Motor neuron (in vitro differentiated cells): ENCODE measurements around the gene COMT. TPM values are rescaled to one million over a fixed set of nuclear protein-coding genes. Genes with fewer than 3 reads are reported as not detected.

Experiments used
- ATAC-seq, 8 experiments: fragments of 200-7000 bp; cut with Tn5 transposase; replicated peaks in 6 of 8; 2 replicates each; pipeline ENCODE4 v1.8.0; 2021; ENCODE audit warnings: mild to moderate bottlenecking in 8 of 8, moderate library complexity in 8 of 8
- H3K27ac ChIP-seq, 2 donors: fragments of 250-450 bp; sonication (Bioruptor Pico); 2 replicates each; pipeline ENCODE4 v1.9.0; 2021; ENCODE audit warnings: antibody characterized with exemption in 2 of 2, mild to moderate bottlenecking in 2 of 2, moderate library complexity in 1 of 2
- H3K4me1 ChIP-seq, 2 donors: fragments of 250-450 bp; sonication (Bioruptor Pico); replicated peaks in 1 of 2; 2 replicates each; pipeline ENCODE4 v1.6.1; 2021; ENCODE audit warnings: antibody characterized with exemption in 2 of 2, mild to moderate bottlenecking in 2 of 2, moderate library complexity in 1 of 2
- H3K4me3 ChIP-seq, 5 donors: fragments of 250-450 bp; sonication (Bioruptor Pico); 2 replicates each; pipeline ENCODE4 v1.9.0; 2021; ENCODE audit warnings: antibody characterized with exemption in 5 of 5, mild to moderate bottlenecking in 5 of 5, moderate library complexity in 4 of 5
- WGBS, 10 experiments: fragments of 450-650 bp; shearing (Covaris generic); methylation state at CpG; one replicate each; pipeline ENCODE4 v1.0.0; 2022; 5-methylcytosine and 5-hydroxymethylcytosine counted together
- in situ Hi-C, 9 experiments: fragments of 400-800 bp; cut with MboI; loops; one replicate each; pipeline ENCODE4 v1.15.0; 2021; ENCODE audit warnings: low sequenced_read_pairs in 9 of 9, low pct_unique_long_range_greater_than_20kb in 2 of 9; ENCODE audit not compliant: unreplicated experiment in 9 of 9
- total RNA-seq, 8 experiments: library from RNA; unstranded; fragments of 300-600 nt; gene quantifications; 2 replicates each; pipeline versions ENCODE4 v1.2.3 to v1.2.4, GENCODE V29; 2022

COMT gene
- total RNA-seq, 8 experiments from 2014 or later: 22.7 to 99.4 (median 40.8) TPM

DNA sequence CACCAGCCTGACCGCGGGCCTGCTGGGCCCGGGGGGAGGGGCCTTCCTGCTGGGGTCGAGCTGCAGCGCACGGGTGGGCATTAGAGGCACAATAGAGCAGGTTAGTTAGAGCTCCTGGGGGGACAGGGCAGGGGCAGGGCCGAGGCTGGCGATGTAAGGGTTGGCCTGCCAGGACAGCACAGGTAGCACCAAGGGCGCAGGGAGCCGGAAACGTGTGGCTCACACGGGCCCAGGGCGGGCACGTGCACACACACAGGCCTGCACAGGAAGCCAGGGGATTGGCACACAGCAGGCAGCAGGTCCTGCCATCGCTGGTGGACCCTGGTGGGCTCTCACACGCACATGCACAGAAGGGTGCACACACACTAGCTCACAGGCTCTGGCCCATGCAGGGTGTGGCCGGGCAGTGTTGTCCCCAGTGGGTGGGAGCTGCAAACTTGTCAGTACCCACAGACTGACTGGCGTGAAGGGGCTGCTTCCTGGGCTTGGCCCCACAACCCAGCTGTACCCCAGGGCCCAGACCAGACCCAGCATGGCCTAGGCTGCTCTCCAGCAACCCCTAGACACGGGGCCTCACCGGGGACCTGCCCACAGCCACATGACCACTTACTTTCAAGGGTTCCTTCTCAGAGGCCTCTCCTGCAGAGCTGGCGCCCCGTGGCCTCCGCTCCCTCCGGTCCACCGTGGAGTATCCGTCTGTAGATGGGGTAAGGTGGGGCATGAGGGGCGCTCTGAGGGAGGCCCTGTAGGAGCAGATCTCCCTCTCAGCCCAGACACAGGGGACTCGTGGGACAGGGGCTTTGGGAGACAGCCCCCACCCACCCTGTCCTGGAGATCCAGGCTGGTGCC, 29.9 kb downstream of the COMT start:
- ATAC-seq: no peak
- Histone ChIP-seq H3K4me3 (no peak overlapping the region), H3K27ac (peak overlapping the region in 1 of 2 donors; percentile 24), H3K4me1 (peaks cover 22 to 42% of the 10 kb centered on the region in 2 donors)
- 0 to 100% (median 70%) methylated on average over 1 to 4 of the region's 28 CpGs; no CpG with 5 or more reads in 4 of the 10 experiments for WGBS, 10 experiments
- in situ Hi-C loops: no loop called here

DNA sequence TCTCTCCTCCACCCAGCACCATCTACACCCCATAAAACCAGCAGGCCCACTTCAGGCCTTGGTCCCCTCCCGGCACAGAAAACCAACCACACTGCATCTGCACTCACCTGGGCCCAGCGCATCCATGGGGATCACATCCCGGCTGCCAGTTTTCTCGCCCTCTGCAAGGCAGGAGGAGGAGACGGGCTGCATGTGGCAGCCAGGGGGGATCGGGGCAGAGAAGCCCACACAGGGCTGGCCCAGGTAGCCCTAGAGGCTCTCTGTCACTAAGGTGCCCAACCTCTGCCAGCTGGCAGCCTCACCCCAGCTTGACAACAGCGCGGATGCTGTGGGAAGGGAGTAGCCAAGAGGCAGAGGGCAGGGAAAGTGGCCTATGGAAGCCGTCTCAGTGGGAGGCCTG, 30.7 kb downstream of the COMT start:
- peaks cover 17 to 34% of the 10 kb centered on the region in 2 donors for H3K4me1 ChIP-seq
- in situ Hi-C loops: no loop called here
- H3K27ac ChIP-seq: peak overlapping the region in 1 of 2 donors; percentile 13
- 93 to 100% methylated on average over 2 to 3 of the region's 9 CpGs; no CpG with 5 or more reads in 8 of the 10 experiments for WGBS, 10 experiments
- no peak overlapping the region for H3K4me3 ChIP-seq
- ATAC-seq: no peak

GRCh38 chr22:19972652-19973550, 31.3 kb downstream of the COMT start:
- no peak overlapping the region for H3K4me3 ChIP-seq
- 99 to 100% (median 100%) methylated on average over 1 to 10 of the region's 50 CpGs; no CpG with 5 or more reads in 7 of the 10 experiments for WGBS, 10 experiments
- in situ Hi-C loops: no loop called here
- H3K27ac ChIP-seq: peak overlapping the region; percentile 13 to 33
- H3K4me1 ChIP-seq: peaks cover 10 to 28% of the 10 kb centered on the region in 2 donors
- no peak for ATAC-seq

DNA sequence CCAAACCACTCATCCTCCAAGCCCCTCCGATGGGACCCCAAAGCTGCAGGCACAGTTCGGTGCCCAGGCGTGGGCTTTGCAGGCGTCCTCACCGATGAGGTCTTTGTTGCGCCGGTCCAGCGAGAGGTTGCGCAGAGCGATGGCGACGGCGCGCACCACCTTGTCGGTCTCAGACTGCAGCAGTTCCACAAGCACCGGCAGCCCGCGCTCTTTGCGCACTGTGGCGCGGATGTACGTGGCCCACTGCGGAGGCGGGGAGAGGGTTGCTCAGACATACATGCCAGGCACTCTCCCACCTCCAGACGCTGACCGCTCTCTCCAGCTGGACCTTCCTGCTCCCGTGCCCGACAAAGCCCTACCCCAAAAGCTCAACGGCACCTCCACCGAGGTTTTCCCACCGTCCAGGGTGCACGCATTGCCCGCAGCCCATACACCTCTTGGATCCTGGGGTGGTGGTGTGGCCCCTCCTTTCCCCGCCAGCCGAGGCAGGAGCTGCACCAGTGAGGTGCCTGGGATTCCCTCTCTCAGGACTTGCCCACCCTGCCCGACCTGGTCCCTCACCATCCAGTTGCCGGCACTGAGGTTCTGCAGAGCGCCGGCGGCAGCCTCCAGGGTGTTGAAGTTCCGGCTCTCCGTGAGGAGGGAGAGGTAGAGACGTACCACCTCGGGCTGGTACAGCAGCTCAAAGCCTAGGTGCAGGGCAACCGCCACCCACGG, 32.1 kb downstream of the COMT start:
- Histone ChIP-seq H3K4me3 (no peak overlapping the region), H3K27ac (peak overlapping the region in 1 of 2 donors; percentile 21), H3K4me1 (peaks cover 10 to 23% of the 10 kb centered on the region in 2 donors)
- 87 to 100% (median 98%) methylated on average over 3 to 22 of the region's 46 CpGs; no CpG with 5 or more reads in 6 of the 10 experiments for WGBS, 10 experiments
- no peak for ATAC-seq
- in situ Hi-C loops: no loop called here

DNA sequence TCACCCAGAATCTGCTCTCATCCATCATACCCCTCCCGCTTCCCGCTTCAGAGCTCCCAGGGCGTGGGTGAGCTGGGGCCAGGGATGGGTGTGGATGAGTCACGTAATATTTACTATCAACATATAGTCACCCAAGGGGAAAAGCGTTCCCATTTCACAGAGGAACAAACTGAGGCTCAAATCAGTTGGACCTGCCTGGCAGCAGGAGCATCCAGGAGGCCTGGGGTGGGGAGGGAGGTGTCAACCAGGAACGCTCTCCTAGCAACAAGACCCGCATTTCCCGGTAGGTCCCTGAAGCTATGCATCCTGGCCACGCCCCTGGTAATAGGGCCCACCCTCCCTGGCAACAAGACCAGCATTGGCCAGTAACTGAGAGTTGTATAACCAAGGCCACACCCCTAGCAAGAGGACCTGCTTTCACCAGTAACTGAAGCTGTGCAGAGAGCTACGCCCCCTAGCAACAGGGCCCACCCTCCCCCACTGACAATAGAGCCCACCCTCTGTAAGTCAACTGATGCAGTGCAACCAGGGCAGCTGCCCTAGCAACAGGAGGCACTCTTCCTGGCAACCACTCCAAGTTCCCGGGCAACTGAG, 32.8 kb downstream of the COMT start:
- peak overlapping the region in 1 of 2 donors; percentile 83 for H3K27ac ChIP-seq
- in situ Hi-C loops: no loop called here
- WGBS, 10 experiments: 0 to 100% (median 60%) methylated on average over 1 to 2 of the region's 11 CpGs; no CpG with 5 or more reads in 6 of the 10 experiments
- peak; percentile 75 to 92 (median 84) for ATAC-seq
- H3K4me3 ChIP-seq: no peak overlapping the region
- H3K4me1 ChIP-seq: peaks cover 10 to 23% of the 10 kb centered on the region in 2 donors

DNA sequence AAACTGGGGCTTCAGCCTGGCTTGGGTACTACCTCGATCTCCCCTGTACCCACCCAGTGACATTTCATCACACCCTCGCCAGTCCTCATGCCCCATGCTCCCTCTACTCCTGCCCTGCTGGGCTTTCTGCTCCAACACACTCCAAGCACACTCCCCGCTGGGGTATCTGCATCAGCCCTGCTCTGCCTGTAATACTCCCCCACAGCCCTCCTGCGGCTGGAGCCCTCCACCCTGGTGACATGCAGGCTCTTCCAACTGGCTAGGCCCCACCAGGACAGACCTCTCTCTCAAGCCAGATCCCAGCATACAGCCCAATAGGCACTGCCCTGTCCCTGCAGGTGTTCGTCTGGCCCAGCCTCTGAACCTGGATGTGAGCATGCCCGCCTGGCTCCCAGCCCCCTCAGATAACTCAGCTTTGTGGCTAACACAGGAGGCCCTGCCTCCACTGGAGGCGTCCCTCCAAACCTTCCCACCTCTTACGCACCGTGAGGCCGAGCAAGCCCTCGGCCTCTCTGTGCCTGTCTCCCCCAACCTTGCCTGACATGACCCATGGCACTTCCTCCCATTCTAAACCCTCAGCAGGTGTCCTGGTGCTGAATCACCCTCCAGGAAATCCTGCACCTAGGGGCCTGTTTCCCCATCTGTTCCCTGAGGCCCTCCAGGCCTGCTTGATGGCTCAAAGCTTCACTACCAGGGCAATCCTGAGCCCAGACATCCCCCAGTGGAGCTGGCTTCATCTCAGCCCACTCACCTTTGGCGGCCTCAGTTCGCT, 33.5 kb downstream of the COMT start:
- Histone ChIP-seq H3K27ac (peak overlapping the region; percentile 23 to 83), H3K4me1 (peaks cover 10 to 23% of the 10 kb centered on the region in 2 donors), H3K4me3 (no peak overlapping the region)
- ATAC-seq: peak; percentile 8 to 27 (median 13)
- 48 to 100% (median 80%) methylated on average over 1 to 4 of the region's 13 CpGs; no CpG with 5 or more reads in 3 of the 10 experiments for whole genome bisulfite sequencing, 10 experiments
- in situ Hi-C loops: no loop called here

- peak overlapping the region; percentile 23 to 83 for H3K27ac ChIP-seq
- no peak for ATAC-seq
- H3K4me3 ChIP-seq: no peak overlapping the region
- in situ Hi-C loops: no loop called here
- peaks cover 10 to 22% of the 10 kb centered on the region in 2 donors for H3K4me1 ChIP-seq
- 77 to 90% methylated on average over 2 to 3 of the region's 4 CpGs; no CpG with 5 or more reads in 8 of the 10 experiments for WGBS, 10 experiments
Observed at GRCh38 chr22:19975707-19976035, 34.1 kb downstream of the COMT start.

DNA sequence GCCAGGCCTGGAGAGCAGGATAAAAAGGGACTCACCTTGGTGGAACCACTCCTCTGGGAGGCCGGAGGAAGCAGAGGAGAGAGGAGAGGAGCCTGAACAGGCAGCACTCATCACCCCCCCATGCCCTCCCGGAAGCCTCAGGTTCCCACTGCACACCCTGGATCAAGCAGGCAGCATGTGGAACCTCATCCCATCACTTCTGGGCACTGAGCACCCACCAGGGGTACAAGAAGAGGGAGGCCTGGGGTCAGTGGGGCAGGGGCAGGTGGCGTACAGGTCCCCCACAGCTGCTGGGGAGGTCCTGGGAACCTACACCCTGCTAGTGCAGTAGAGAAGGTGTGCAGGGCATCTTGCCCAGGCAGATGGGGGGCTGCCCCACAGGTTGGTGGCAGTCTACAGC, 35.1 kb downstream of the COMT start:
- in situ Hi-C loops: no loop called here
- Histone ChIP-seq H3K27ac (peak overlapping the region in 1 of 2 donors; percentile 83), H3K4me1 (peaks cover 10 to 18% of the 10 kb centered on the region in 2 donors), H3K4me3 (no peak overlapping the region)
- WGBS, 10 experiments: 67 to 100% (median 100%) methylated on average over 1 of the region's 3 CpGs; no CpG with 5 or more reads in 7 of the 10 experiments
- ATAC-seq: no peak

- Histone ChIP-seq H3K4me1 (peaks cover 10 to 18% of the 10 kb centered on the region in 2 donors), H3K27ac (peak overlapping the region in 1 of 2 donors; percentile 41), H3K4me3 (no peak overlapping the region)
- in situ Hi-C loops: no loop called here
- ATAC-seq: no peak
- 80 to 97% (median 90%) methylated on average over 5 to 6 of the region's 32 CpGs; no CpG with 5 or more reads in 7 of the 10 experiments for WGBS, 10 experiments
Observed at GRCh38 chr22:19977296-19978243, 36.0 kb downstream of the COMT start.

GRCh38 chr22:19978748-19979147, 37.2 kb downstream of the COMT start:
- ATAC-seq: no peak
- in situ Hi-C loops: no loop called here
- peak overlapping the region in 1 of 2 donors; percentile 41 for H3K27ac ChIP-seq
- peaks cover 19 to 27% of the 10 kb centered on the region in 2 donors for H3K4me1 ChIP-seq
- H3K4me3 ChIP-seq: no peak overlapping the region
- 80 to 97% methylated on average over 5 to 11 of the region's 17 CpGs; no CpG with 5 or more reads in 8 of the 10 experiments for WGBS, 10 experiments
